Measurements from ENCODE around the gene ETFA.

Gene ETFA

DNA sequence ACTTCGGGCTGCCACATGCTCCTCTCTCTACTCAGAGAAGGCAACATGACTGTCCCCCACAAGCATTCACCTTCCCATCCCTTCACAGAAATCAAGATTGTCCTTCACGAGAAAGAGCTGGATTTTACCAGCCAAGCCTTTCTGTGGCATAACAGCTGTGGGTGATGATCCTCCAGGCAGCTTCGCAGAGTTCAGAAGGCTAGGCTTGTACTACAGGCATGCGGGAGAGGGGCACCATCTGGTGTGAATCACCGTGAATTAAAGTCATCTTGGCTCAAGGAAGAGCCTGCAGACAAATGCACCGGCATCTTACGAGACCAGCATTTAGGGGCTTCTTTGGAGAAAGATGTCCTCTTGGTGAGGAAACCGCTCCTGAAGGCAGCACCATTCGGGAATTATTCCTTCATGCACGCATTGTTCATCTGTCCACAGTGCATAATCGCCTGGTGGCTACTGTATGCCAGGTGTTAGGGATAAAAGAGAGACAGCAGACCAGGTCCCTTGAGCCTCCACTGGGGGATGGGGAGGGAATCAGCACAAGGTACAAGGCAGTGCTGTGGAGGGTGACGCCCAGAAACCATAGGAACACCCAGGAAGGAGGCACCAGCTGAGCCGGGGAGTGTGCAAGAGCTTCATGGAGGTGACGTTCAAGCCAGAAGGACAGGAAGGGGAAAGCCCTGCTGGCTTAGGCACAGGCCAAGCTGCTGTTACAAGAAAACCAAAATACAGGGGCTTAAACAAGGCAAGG, 142.9 kb downstream of the ETFA start:
- no peak for DNase-seq

DNA sequence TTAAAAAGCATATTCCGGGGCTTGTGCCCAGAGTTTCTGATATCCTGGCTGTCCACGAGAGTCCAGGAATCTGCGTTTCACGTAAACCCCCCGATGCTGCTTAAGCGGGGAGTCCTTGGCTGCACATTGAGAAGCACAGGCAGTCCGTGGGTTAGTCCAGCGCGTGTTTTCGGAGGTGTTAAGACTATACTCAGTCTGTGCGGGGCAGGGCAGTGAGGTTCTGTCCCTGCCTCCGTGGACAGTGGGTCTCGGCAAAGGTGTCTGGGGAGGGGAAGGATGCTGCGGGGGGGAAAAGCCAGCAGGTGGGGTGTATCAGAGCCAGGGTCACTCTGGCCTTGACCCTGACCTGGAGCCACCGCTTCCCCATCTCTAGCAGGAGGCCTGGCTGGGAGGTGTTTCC, 145.3 kb downstream of the ETFA start:
- no peak for DNase-seq
